Activated T-cell treated with anti-CD3 and anti-CD28 coated beads, Interleukin-2, amount 50 U/mL, for 72 hours (primary cell): Measurements from ENCODE around the gene NME3. TPM values are rescaled to one million over a fixed set of nuclear protein-coding genes. Genes with fewer than 3 reads are reported as not detected.

Experiments used
- ATAC-seq, 2 donors: fragments of 150-1000 bp; cut with Tn5 transposase; replicated peaks in 1 of 2; 2 replicates each; pipeline ENCODE4 v1.10.0; 2021; ENCODE audit warnings: moderate library complexity in 2 of 2, mild to moderate bottlenecking in 1 of 2
- DNase-seq, 2 donors: peaks; one replicate each; pipeline ENCODE4 v3.0.0; 2021 to 2022; ENCODE audit warnings: mixed read lengths in 1 of 2
- H3K27ac Mint-ChIP-seq: one replicate; pipeline ENCODE4 v1.8.0; 2022; ENCODE audit warnings: mild to moderate bottlenecking, moderate library complexity, mixed read lengths
- H3K27me3 Mint-ChIP-seq: one replicate; pipeline ENCODE4 v1.8.0; 2022; ENCODE audit warnings: low read depth, mixed read lengths
- H3K36me3 Mint-ChIP-seq, 2 donors: one replicate each; pipeline ENCODE4 v1.8.0; 2022; ENCODE audit warnings: mixed read lengths in 2 of 2, mild to moderate bottlenecking in 1 of 2; ENCODE audit not compliant: insufficient read depth in 2 of 2
- H3K4me1 Mint-ChIP-seq: one replicate; pipeline ENCODE4 v1.8.0; 2022; ENCODE audit warnings: low read depth, mixed read lengths
- H3K4me3 Mint-ChIP-seq, 2 donors: one replicate each; pipeline ENCODE4 v1.8.0; 2022; ENCODE audit warnings: mild to moderate bottlenecking in 2 of 2, mixed read lengths in 2 of 2, moderate library complexity in 2 of 2
- H3K9me3 Mint-ChIP-seq, 2 donors: one replicate each; pipeline ENCODE4 v1.8.0; 2022; ENCODE audit warnings: mixed read lengths in 2 of 2
- total RNA-seq, 2 donors: library from RNA; stranded (reverse); gene quantifications; one replicate each; pipeline ENCODE4 v1.2.3, GENCODE V29; 2022

NME3 gene
- total RNA-seq, 2 donors from 2014 or later: 55.0 to 56.1 TPM

DNA sequence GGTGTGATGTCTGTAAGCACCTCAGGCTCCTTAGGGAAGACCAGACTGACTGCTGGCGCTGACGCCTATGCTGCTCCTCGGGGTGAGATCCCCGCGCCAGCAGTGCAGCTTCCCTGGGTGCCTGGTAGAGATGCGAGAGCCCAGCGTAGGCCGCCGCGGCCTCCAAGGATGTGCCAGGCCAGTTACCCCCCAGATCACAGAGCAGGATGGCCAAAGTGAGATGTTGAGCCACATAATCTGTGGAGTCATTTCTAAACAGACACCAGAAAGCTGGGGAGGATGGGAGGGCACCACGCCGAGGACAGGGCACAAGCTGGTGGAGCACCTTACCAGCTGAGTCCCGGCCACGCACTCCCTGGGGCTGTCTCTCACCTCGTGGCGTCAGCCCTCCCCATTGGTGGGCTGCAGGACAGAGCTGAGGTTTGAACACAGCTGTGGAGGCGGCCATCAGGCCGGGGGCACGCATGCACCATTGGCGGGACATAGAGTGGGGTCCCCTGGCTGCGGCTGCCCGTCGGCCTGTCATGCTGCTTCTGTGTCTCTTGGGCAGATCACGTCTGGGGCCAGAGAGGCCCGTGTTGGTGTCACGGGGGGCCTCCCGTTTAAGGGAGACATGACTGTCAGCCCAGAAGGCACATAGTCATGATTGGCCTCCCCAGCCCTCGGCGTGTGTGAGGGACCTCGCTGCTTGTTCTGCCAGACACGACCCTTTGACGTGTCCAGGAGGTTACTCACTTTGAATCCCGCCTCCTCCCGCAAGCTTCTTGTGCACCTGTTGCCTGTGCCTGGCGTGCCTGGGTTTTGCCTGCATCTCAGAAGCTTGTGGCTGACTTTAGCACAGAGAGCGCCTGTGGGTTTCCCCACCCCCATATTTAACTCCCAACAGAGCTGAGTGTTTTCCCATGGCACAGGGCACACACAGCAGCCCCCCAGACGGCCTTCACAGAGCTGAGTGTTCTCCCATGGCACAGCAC lies 43.4 kb downstream of the NME3 start:
- Mint-ChIP-seq H3K27me3 (no peaks in the 10 kb centered on the region), H3K4me1 (peaks cover 10% of the 10 kb centered on the region), H3K4me3 (no peak overlapping the region), H3K27ac (no peak overlapping the region), H3K36me3 (peaks cover 5% of the 10 kb centered on the region in 2 donors), H3K9me3 (no peaks in the 10 kb centered on the region)
- DNase-seq (no peak), ATAC-seq (no peak)

DNA sequence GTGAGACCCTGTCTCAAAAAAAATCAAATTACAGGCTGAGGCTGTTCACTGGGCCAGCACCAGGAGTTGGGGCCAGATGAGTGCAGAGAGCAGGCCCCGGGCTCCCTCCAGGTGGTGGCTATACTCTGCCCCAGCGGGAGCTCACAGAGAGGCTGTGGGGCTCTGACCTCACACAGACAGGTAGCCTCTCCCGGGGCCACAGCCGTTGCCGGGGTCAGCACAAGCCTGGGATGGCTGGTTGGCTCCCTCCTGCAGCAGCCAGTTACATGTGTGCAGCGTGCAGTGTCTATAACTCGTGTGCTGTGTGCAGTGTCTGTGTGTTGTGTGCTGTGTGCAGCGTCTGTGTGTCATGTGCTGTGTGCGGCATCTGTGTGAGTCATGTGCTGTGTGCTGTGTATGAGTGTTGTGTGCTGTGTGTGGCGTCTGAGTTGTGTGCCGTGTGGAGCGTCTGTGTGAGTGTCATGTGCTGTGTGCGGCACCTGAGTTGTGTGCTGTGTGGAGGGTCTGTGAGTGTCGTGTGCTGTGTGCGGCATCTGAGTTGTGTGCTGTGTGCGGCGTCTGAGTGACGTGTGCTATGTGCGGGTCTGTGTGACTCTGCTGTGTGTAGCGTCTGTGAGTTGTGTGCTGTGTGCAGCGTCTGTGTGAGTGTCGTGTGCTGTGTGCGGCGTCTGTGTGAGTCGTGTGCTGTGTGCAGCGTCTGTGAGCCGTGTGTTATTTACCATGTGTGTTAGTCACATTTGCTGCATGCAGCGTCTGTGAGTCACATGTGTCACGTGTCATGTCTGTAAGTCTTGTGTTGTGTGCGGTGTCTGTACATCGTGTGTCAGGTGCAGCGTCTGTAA lies 44.5 kb downstream of the NME3 start:
- Mint-ChIP-seq H3K4me1 (peaks cover 20% of the 10 kb centered on the region), H3K4me3 (no peak overlapping the region), H3K9me3 (no peaks in the 10 kb centered on the region), H3K27me3 (no peaks in the 10 kb centered on the region), H3K27ac (peak overlapping the region; percentile 21), H3K36me3 (peaks cover 5% of the 10 kb centered on the region in 2 donors)
- ATAC-seq (no peak), DNase-seq (no peak)

DNA sequence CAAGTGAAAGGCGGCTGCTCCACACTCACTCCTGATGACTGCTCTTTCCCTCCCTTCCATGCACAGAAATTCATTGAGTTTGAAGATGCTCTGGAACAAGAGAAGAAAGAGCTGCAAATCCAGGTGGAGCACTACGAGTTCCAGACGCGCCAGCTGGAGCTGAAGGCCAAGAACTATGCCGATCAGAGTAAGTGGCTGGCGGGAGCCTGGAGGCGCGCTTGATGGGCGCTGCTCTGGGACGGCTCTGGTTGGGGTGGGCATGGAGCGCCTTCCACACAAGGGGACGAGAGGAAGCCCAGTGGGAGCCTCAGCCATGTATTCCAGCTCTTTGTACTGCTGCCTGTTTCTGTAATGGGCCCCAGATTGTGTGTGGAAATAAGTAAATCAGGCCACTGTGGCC lies 46.9 kb downstream of the NME3 start:
- peaks cover 28% of the 10 kb centered on the region for H3K4me1 Mint-ChIP-seq
- peaks cover 3 to 5% of the 10 kb centered on the region in 2 donors for H3K36me3 Mint-ChIP-seq
- no peaks in the 10 kb centered on the region for H3K27me3 Mint-ChIP-seq
- DNase-seq (no peak), ATAC-seq (no peak)
- no peak overlapping the region for H3K4me3 Mint-ChIP-seq
- H3K27ac Mint-ChIP-seq: no peak overlapping the region
- H3K9me3 Mint-ChIP-seq: no peaks in the 10 kb centered on the region

DNA sequence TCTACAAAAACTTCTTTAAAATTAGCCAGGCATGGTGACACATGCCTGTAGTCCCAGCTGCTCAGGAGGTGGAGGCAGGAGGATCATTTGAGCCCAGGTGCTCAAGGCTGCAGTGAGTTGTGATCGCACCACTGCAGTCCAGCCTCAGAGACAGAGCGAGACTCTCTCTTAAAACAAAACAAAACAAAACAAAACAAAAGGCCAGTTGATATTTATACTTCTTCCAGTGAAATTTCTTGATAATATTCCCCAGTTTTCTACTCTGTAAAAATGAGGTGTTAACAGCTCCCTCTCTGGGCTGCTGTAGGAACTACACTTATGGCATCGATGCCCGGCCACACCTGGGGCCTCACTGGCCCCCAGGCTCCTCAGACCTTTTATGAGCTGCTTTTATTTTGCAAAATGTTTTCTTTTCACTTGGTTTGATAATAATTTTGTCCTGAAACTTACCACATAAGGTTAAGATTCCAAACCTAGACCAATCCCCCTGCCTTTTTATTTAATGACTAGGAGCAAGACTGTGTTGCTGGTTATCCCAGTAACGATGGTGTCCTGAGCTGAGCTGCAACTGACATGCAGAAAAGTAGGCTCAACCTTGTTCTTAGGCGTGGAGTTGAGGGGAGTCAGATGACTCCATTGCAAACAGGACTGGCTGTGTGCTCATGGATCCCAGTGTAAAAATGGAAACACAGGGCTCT lies 47.7 kb downstream of the NME3 start:
- Mint-ChIP-seq H3K4me3 (peak overlapping the region in 1 of 2 donors; percentile 10), H3K36me3 (peaks cover 0 to 5% of the 10 kb centered on the region in 2 donors), H3K27ac (peak overlapping the region; percentile 28), H3K27me3 (no peaks in the 10 kb centered on the region), H3K4me1 (peaks cover 37% of the 10 kb centered on the region), H3K9me3 (no peaks in the 10 kb centered on the region)
- DNase-seq (peak; percentile 50 to 51), ATAC-seq (peak in 1 of 2 donors; percentile 34)

DNA sequence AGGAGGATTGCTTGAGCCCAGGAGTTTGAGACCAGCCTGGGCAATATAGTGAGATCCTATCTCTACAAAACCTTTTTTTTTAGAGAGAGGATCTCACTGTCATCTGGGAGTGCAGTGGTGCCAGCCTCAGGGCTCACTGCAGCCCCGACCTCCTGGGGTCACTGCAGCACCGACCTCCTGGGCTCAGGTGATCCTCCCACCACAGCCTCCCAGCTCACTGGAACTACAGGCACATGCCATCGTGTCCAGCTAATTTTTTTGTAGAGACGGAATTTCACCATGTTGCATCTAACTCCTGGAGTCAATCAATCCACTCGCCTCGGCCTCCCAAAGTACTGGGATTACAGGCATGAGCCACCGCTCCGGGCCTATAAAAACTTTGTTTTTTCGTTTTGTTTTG lies 50.0 kb downstream of the NME3 start:
- no peak overlapping the region for H3K4me3 Mint-ChIP-seq
- ATAC-seq: no peak

More for the DNA sequence above, 50.0 kb downstream of the NME3 start:
- no peak for DNase-seq
- Mint-ChIP-seq H3K27ac (no peak overlapping the region), H3K9me3 (no peaks in the 10 kb centered on the region), H3K36me3 (no peaks in the 10 kb centered on the region), H3K4me1 (peaks cover 37% of the 10 kb centered on the region), H3K27me3 (no peaks in the 10 kb centered on the region)

Other genes starting within 250 kb of the NME3 start
- 10 to 100 TPM; 15.7 to 16.7 TPM for gene TMEM204, start 237.9 kb downstream of the NME3 start, total RNA-seq
- gene IFT140, start 159.5 kb downstream of the NME3 start, total RNA-seq: 10 to 100 TPM; 13.7 to 16.1 TPM
- 10 to 100 TPM; 28.3 to 30.1 TPM for gene CRAMP1, start 159.2 kb downstream of the NME3 start, total RNA-seq
- 10 to 100 TPM; 54.1 to 62.7 TPM for gene JPT2, start 93.3 kb downstream of the NME3 start, total RNA-seq
- 100 to 1,000 TPM in 1 of 2 donors, 10 to 100 TPM in 1; 92.7 to 118 TPM for gene MAPK8IP3, start 65.3 kb downstream of the NME3 start, total RNA-seq
- gene EME2, start 1.3 kb upstream of the NME3 start, total RNA-seq: 10 to 100 TPM; 14.4 to 18.6 TPM
- gene MRPS34, start 1.6 kb upstream of the NME3 start, total RNA-seq: 100 to 1,000 TPM in 1 of 2 donors, 10 to 100 TPM in 1; 86.0 to 123 TPM
- gene SPSB3, start 11.0 kb upstream of the NME3 start, total RNA-seq: 10 to 100 TPM; 37.1 to 40.1 TPM
- 10 to 100 TPM; 47.8 to 50.1 TPM for gene NUBP2, start 11.4 kb upstream of the NME3 start, total RNA-seq
- under 1 TPM; 0.14 to 0.37 TPM for gene IGFALS, start 22.2 kb upstream of the NME3 start, total RNA-seq
- gene HAGH, start 55.3 kb upstream of the NME3 start, total RNA-seq: 10 to 100 TPM; 45.0 to 53.5 TPM
- gene FAHD1, start 55.7 kb upstream of the NME3 start, total RNA-seq: 10 to 100 TPM; 11.1 to 13.5 TPM
- under 1 TPM; 0.53 to 0.94 TPM for gene MEIOB, start 100.6 kb upstream of the NME3 start, total RNA-seq
- not detected for gene HS3ST6, start 146.9 kb upstream of the NME3 start, total RNA-seq
- 10 to 100 TPM; 17.9 to 18.8 TPM for gene MSRB1, start 171.7 kb upstream of the NME3 start, total RNA-seq
- gene RPL3L, start 183.1 kb upstream of the NME3 start, total RNA-seq: under 1 TPM; 0.38 to 0.51 TPM
- gene NDUFB10, start 188.0 kb upstream of the NME3 start, total RNA-seq: 10 to 100 TPM; 69.3 to 98.3 TPM
- 1,000 to 10,000 TPM; 5,556 to 5,984 TPM for gene RPS2, start 193.3 kb upstream of the NME3 start, total RNA-seq
- gene RNF151, start 195.3 kb upstream of the NME3 start, total RNA-seq: under 1 TPM in 1 of 2 donors, not detected in 1; 0.81 TPM
- gene TBL3, start 200.5 kb upstream of the NME3 start, total RNA-seq: 10 to 100 TPM; 22.6 to 24.4 TPM
- gene NOXO1, start 209.9 kb upstream of the NME3 start, total RNA-seq: 1 to 10 TPM in 1 of 2 donors, not detected in 1; 1.8 TPM
- gene GFER, start 212.7 kb upstream of the NME3 start, total RNA-seq: 10 to 100 TPM; 41.4 to 49.3 TPM
- gene SYNGR3, start 218.4 kb upstream of the NME3 start, total RNA-seq: 10 to 100 TPM; 38.6 to 50.9 TPM
- 100 to 1,000 TPM in 1 of 2 donors, 10 to 100 TPM in 1; 87.1 to 110 TPM for gene ZNF598, start 238.3 kb upstream of the NME3 start, total RNA-seq
- gene NPW, start 248.2 kb upstream of the NME3 start, total RNA-seq: 1 to 10 TPM; 1.5 to 1.9 TPM